K562 (cell line): Measurements from ENCODE around the gene CACNA2D3. TPM values are rescaled to one million over a fixed set of nuclear protein-coding genes. Genes with fewer than 3 reads are reported as not detected.

Experiments used
- ATAC-seq: fragments of 200-7000 bp; cut with Tn5 transposase; 3 replicates; pipeline ENCODE4 v1.9.1; 2020; ENCODE audit warnings: moderate library complexity
- BruUV-seq: library from RNA; stranded (reverse); fragments of 400-500 nt; replicated peaks from 2 replicates; lab custom pipeline; 2021; lab: Mats Ljungman, UMichigan
- CTCF ChIA-PET: fragments of 300-600 bp; formaldehyde crosslinking; extraction: SDS; loops from one replicate; lab custom pipeline; 2021; ENCODE audit warnings: low intra/inter-chr PET ratio; lab: Yijun Ruan, JAX
- POLR2A ChIA-PET: fragments of 300-600, 350-650 bp; sonication (Branson Sonifier 250); formaldehyde crosslinking; extraction: SDS; loops from one replicate; lab custom pipeline; 2021; ENCODE audit warnings: antibody characterized with exemption, inconsistent platforms; lab: Yijun Ruan, JAX
- DNase-seq, 4 experiments: peaks; one replicate each; pipeline versions ENCODE4 v3.0.0 to v3.0.0-alpha.2; 2011 to 2018; ENCODE audit warnings: low spot score in 3 of 4, mixed read lengths in 3 of 4; ENCODE audit errors: extremely low read depth in 1 of 4
- FAIRE-seq: peaks from 2 replicates; lab custom pipeline; 2011; peaks lifted over from hg19 to GRCh38; lab: Jason Lieb, UNC
- H2AFZ ChIP-seq: 2 replicates; pipeline ENCODE4 v1.6.0; 2011; ENCODE audit warnings: low read depth, low read length, control low read depth, inconsistent platforms
- H3K27ac ChIP-seq: fragments of 200-600 bp; 3 replicates; pipeline ENCODE4 v1.8.0; 2011; ENCODE audit warnings: low read depth, mild to moderate bottlenecking, control low read depth, inconsistent platforms, low read length, moderate library complexity, mixed read lengths; ENCODE audit errors: extremely low read depth
- H3K27me3 ChIP-seq, 2 experiments: fragments of 300-600 bp in 1 of 2; 2 replicates in 1 of 2; 3 replicates in 1 of 2; pipeline versions ENCODE4 v1.6.0 to v1.8.0; 2011; ENCODE audit warnings: inconsistent platforms in 2 of 2, low read length in 2 of 2, mild to moderate bottlenecking in 1 of 2, mixed read lengths in 1 of 2, moderate library complexity in 1 of 2; ENCODE audit not compliant: control insufficient read depth in 2 of 2, insufficient read depth in 2 of 2
- H3K36me3 ChIP-seq: fragments of 300-600 bp; 3 replicates; pipeline ENCODE4 v1.8.0; 2011; ENCODE audit warnings: mild to moderate bottlenecking, low read length, inconsistent platforms; ENCODE audit not compliant: control insufficient read depth, insufficient read depth
- H3K4me1 ChIP-seq, 2 experiments: fragments of 200-600 bp in 1 of 2; replicated peaks in 1 of 2; 2 replicates in 1 of 2; 3 replicates in 1 of 2; pipeline versions ENCODE4 v1.5.1 to v1.8.0; 2011; ENCODE audit warnings: inconsistent platforms in 2 of 2, low read length in 2 of 2, mild to moderate bottlenecking in 1 of 2, mixed read lengths in 1 of 2, moderate library complexity in 1 of 2; ENCODE audit not compliant: control insufficient read depth in 2 of 2, insufficient read depth in 2 of 2
- H3K4me2 ChIP-seq: 2 replicates; pipeline ENCODE4 v1.6.1; 2011; ENCODE audit warnings: low read length, control low read depth, inconsistent platforms, mixed read lengths; ENCODE audit not compliant: insufficient read depth
- H3K4me3 ChIP-seq: fragments of 200-600 bp; sonication (generic), shearing (Covaris generic); 2 replicates; pipeline ENCODE4 v1.5.1; 2016; ENCODE audit warnings: control low read depth, inconsistent platforms
- H3K79me2 ChIP-seq: fragments of 200-600 bp; 3 replicates; pipeline ENCODE4 v1.8.0; 2011; ENCODE audit warnings: low read length, inconsistent platforms; ENCODE audit not compliant: control insufficient read depth, insufficient read depth
- H3K9ac ChIP-seq, 2 experiments: 2 replicates each; pipeline versions ENCODE4 v1.6.0 to v1.6.1; 2011; ENCODE audit warnings: low read depth in 2 of 2, low read length in 2 of 2, control low read depth in 1 of 2, inconsistent platforms in 1 of 2, mild to moderate bottlenecking in 1 of 2, mixed read lengths in 1 of 2; ENCODE audit not compliant: insufficient read depth in 1 of 2
- H3K9me1 ChIP-seq: one replicate; pipeline ENCODE4 v1.6.0; 2011; ENCODE audit warnings: inconsistent platforms, mild to moderate bottlenecking, low read length, moderate library complexity; ENCODE audit not compliant: control insufficient read depth, insufficient read depth
- H3K9me3 ChIP-seq: replicated peaks from 2 replicates; pipeline ENCODE4 v1.5.1; 2011; ENCODE audit warnings: low read depth, low read length, inconsistent platforms; ENCODE audit not compliant: control insufficient read depth, insufficient read depth
- H4K20me1 ChIP-seq: replicated peaks from 2 replicates; pipeline ENCODE4 v1.6.1; 2011; ENCODE audit warnings: low read length, inconsistent platforms, mixed read lengths; ENCODE audit not compliant: control insufficient read depth, insufficient read depth
- CREBBP ChIP-seq: IDR thresholded peaks from one replicate; pipeline ENCODE4 v1.6.1; 2012; ENCODE audit warnings: low read depth, mild to moderate bottlenecking, control low read depth, inconsistent platforms, low read length
- ESRRB ChIP-seq: fragments of 250-450 bp; sonication (Bioruptor Pico); IDR thresholded peaks from 2 replicates; pipeline ENCODE4 v1.5.0; 2020; ENCODE audit warnings: mild to moderate bottlenecking, moderate library complexity, borderline replicate concordance
- GATAD2B ChIP-seq: fragments of 450-650 bp; IDR thresholded peaks from 2 replicates; pipeline ENCODE4 v1.6.1; 2017; ENCODE audit warnings: mild to moderate bottlenecking, borderline replicate concordance
- HMG20B ChIP-seq: fragments of 250-450 bp; sonication (Bioruptor Pico); IDR thresholded peaks from 2 replicates; pipeline ENCODE4 v1.5.0; 2021; ENCODE audit warnings: mild to moderate bottlenecking
- KDM2B ChIP-seq: fragments of 250-450 bp; sonication (Bioruptor Pico); IDR thresholded peaks from 2 replicates; pipeline ENCODE4 v1.8.0; 2021; ENCODE audit warnings: mild to moderate bottlenecking, moderate library complexity
- KLF10 ChIP-seq: fragments of 250-450 bp; sonication (Bioruptor Pico); IDR thresholded peaks from 2 replicates; pipeline ENCODE4 v1.6.1; 2021; ENCODE audit warnings: matching md5 sums
- POLR3A ChIP-seq: IDR thresholded peaks from 2 replicates; pipeline ENCODE4 v1.6.1; 2011; ENCODE audit warnings: borderline replicate concordance, mild to moderate bottlenecking, moderate library complexity; ENCODE audit not compliant: insufficient read length, insufficient read depth; ENCODE audit errors: extremely low read depth
- RUNX1 ChIP-seq: sonication (generic); IDR thresholded peaks from 2 replicates; pipeline ENCODE4 v1.6.1; 2016; ENCODE audit warnings: antibody characterized with exemption, low read depth
- SIX5 ChIP-seq, 2 experiments: IDR thresholded peaks; 2 replicates each; pipeline ENCODE4 v1.6.1; 2011; ENCODE audit warnings: low read length in 2 of 2, borderline replicate concordance in 1 of 2, low read depth in 1 of 2, mild to moderate bottlenecking in 1 of 2, moderate library complexity in 1 of 2; ENCODE audit not compliant: insufficient read depth in 1 of 2
- TBL1XR1 ChIP-seq, 2 experiments: IDR thresholded peaks; 2 replicates each; pipeline ENCODE4 v1.6.1; 2012; ENCODE audit warnings: improper control_type of control experiment in 2 of 2, low read length in 2 of 2, mild to moderate bottlenecking in 1 of 2
- TCF7 ChIP-seq: sonication (generic); IDR thresholded peaks from 2 replicates; pipeline ENCODE4 v1.6.1; 2016; ENCODE audit warnings: antibody characterized with exemption, borderline replicate concordance
- ZNF316 ChIP-seq: fragments of 450-650 bp; IDR thresholded peaks from 2 replicates; pipeline ENCODE4 v1.6.1; 2016
- ZNF778 ChIP-seq: fragments of 450-650 bp; formaldehyde crosslinking; IDR thresholded peaks from 2 replicates; pipeline ENCODE4 v1.4.0; 2020; ENCODE audit warnings: mild to moderate bottlenecking, moderate library complexity
- WGBS: fragments of 100-300 bp; shearing (Covaris generic); methylation state at CpG from one replicate; pipeline ENCODE4 v1.1.6; 2016; ENCODE audit warnings: low coverage, mixed read lengths; ENCODE audit not compliant: insufficient coverage; ENCODE audit errors: missing lambda C conversion rate; 5-methylcytosine and 5-hydroxymethylcytosine counted together
- in situ Hi-C: fragments of 300-500 bp; cut with MboI; formaldehyde crosslinking; loops from 4 replicates; pipeline ENCODE4 v1.15.0; 2018; ENCODE audit warnings: inconsistent platforms, mixed read lengths
- intact Hi-C: fragments of 100-400 bp; cut with micrococcal nuclease; formaldehyde crosslinking; loops from 2 replicates; pipeline ENCODE4 v1.14.2; 2022
- polyA plus RNA-seq, 8 experiments: library from polyadenylated mRNA; depleted of rRNA in 4 of 8; stranded (reverse) in 5 of 8; unstranded in 3 of 8; fragments of >200 nt; fragmentation: Nextera tagmentation in 2 of 8; fragmentation: Illumina TruSeq in 1 of 8; extraction: Ambion mirVana in 2 of 8; extraction: Trizol in 1 of 8; gene quantifications; 2 replicates each; pipeline versions ENCODE4 v1.2.1 to v1.2.3, GENCODE V29; 2011 to 2014; ENCODE audit warnings: inconsistent platforms in 1 of 8, missing spikeins in 1 of 8
- total RNA-seq, 7 experiments: library from RNA; depleted of rRNA in 6 of 7; stranded (reverse); fragments of >200 nt in 6 of 7; fragmentation: Illumina TruSeq in 2 of 7; extraction: Trizol in 2 of 7; gene quantifications; 2 replicates each; pipeline versions ENCODE4 v1.2.1 to v1.2.3, GENCODE V29; 2011 to 2021; ENCODE audit warnings: low replicate concordance in 1 of 7
- TF ChIP-seq, protein P1 (sequence below): fragments of 450-650 bp; IDR thresholded peaks from 2 replicates; pipeline ENCODE4 v1.6.1; 2016; ENCODE audit warnings: borderline replicate concordance
- TF ChIP-seq, protein P2 (sequence below): sonication (generic); formaldehyde crosslinking; IDR thresholded peaks from 2 replicates; pipeline ENCODE4 v1.8.0; 2022; ENCODE audit warnings: mild to moderate bottlenecking, missing genetic modification reagents

Gene CACNA2D3
- total and polyA plus RNA-seq, 9 of the 15 experiments (the other 6 are each of a cell fraction or from before 2014, with no cell fraction given) = 0.01 TPM; not detected in 8

DNA sequence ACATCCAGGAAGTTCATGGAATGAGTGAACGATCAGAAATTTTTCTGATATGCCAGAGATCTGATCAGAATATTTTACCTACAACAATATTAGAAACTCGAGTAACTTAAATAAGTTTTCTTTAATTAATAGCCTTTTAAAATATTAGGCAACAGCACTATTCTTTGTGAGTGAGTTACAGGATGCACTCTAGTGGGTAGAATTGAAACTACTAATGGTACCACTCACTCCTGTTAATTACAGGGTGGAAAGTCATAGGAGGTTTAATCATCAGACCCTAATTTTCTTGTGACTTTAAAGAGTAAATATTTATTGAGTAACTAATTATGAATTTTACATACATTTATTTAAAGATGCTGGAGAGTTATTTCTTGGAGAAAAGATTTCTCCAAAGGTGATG lies 217.3 kb downstream of the CACNA2D3 start:
- no peak for FAIRE-seq
- CTCF ChIA-PET = no interaction called here

More for the DNA sequence above, 217.3 kb downstream of the CACNA2D3 start:
- no peak overlapping the region for H3K4me3 ChIP-seq
- POLR2A ChIA-PET = no interaction called here
- H3K9me1 ChIP-seq = no peaks in the 10 kb centered on the region
- H3K9ac ChIP-seq = no peak overlapping the region
- no peaks in the 10 kb centered on the region; a peak in 1 of 5 replicates for H3K27me3 ChIP-seq
- H2AFZ ChIP-seq = no peak overlapping the region
- no peaks in the 10 kb centered on the region for H3K79me2 ChIP-seq
- H3K36me3 ChIP-seq = no peaks in the 10 kb centered on the region
- TF ChIP-seq SIX5 (IDR thresholded peaks at IDR 0.05; ENCODE audit: borderline replicate concordance in 1 of 2, insufficient read depth in 1 of 2, low read depth in 1 of 2, low read length in 2 of 2) (no peak), ESRRB (no peak), KLF10 (CRISPR knock-in tag) (no peak), HMG20B (no peak), TCF7 (no peak), CREBBP (no peak), KDM2B (no peak), POLR3A (no peak), RUNX1 (no peak), GATAD2B (no peak), ZNF778 (CRISPR knock-in tag) (no peak), ZNF316 (no peak), TBL1XR1 (IDR thresholded peaks at IDR 0.05; ENCODE audit: low read length in 2 of 2) (no peak)
- TF ChIP-seq, protein P1, sequence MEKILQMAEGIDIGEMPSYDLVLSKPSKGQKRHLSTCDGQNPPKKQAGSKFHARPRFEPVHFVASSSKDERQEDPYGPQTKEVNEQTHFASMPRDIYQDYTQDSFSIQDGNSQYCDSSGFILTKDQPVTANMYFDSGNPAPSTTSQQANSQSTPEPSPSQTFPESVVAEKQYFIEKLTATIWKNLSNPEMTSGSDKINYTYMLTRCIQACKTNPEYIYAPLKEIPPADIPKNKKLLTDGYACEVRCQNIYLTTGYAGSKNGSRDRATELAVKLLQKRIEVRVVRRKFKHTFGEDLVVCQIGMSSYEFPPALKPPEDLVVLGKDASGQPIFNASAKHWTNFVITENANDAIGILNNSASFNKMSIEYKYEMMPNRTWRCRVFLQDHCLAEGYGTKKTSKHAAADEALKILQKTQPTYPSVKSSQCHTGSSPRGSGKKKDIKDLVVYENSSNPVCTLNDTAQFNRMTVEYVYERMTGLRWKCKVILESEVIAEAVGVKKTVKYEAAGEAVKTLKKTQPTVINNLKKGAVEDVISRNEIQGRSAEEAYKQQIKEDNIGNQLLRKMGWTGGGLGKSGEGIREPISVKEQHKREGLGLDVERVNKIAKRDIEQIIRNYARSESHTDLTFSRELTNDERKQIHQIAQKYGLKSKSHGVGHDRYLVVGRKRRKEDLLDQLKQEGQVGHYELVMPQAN = no peak
- TF ChIP-seq, protein P2, sequence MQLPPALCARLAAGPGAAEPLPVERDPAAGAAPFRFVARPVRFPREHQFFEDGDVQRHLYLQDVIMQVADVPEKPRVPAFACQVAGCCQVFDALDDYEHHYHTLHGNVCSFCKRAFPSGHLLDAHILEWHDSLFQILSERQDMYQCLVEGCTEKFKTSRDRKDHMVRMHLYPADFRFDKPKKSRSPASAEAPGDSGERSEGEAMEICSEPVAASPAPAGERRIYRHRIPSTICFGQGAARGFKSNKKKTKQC (CRISPR knock-in tag) = no peak
- H3K4me1 ChIP-seq = no peaks in the 10 kb centered on the region
- 0% methylated on average over 2 of the region's 2 CpGs for WGBS
- ATAC-seq (no peak), DNase-seq (no peak)
- no peak overlapping the region for H3K4me2 ChIP-seq
- intact Hi-C loops (no loop called here), in situ Hi-C loops (no loop called here)
- no peaks in the 10 kb centered on the region for H3K9me3 ChIP-seq
- no TSS peak for BruUV-seq
- no peak overlapping the region for H3K27ac ChIP-seq
- no peaks in the 10 kb centered on the region for H4K20me1 ChIP-seq
